Testis (tissue), 3 donors: ENCODE data around the gene SEMA4G. TPM values are rescaled to one million over a fixed set of nuclear protein-coding genes. Genes with fewer than 3 reads are reported as not detected.

Source experiments
- DNase-seq: peaks from one replicate; pipeline ENCODE4 v3.0.0-alpha.2; 2019
- H3K27ac ChIP-seq, 2 donors: fragments of 200-600 bp; sonication (generic); one replicate each; pipeline ENCODE4 v1.5.1; 2019
- H3K27me3 ChIP-seq: fragments of 200-600 bp; sonication (generic); one replicate; pipeline ENCODE4 v1.5.1; 2019
- H3K36me3 ChIP-seq: fragments of 200-600 bp; sonication (generic); one replicate; pipeline ENCODE4 v1.5.1; 2017; ENCODE audit warnings: low read depth; ENCODE audit errors: missing control alignments
- H3K4me1 ChIP-seq: fragments of 200-600 bp; sonication (generic); one replicate; pipeline ENCODE4 v1.5.1; 2019
- H3K4me3 ChIP-seq, 2 donors: fragments of 200-600 bp; sonication (generic); one replicate each; pipeline ENCODE4 v1.5.1; 2017 to 2019
- H3K9me3 ChIP-seq: fragments of 200-600 bp; sonication (generic); one replicate; pipeline ENCODE4 v1.5.1; 2017
- CTCF ChIP-seq, 3 experiments: fragments of 450-650 bp in 2 of 3; fragments of 200-600 bp in 1 of 3; sonication (generic) in 1 of 3; IDR thresholded peaks; one replicate each; pipeline ENCODE4 v1.5.1; 2016 to 2019; ENCODE audit warnings: antibody characterized with exemption in 3 of 3, mild to moderate bottlenecking in 2 of 3, moderate library complexity in 1 of 3
- POLR2A ChIP-seq: fragments of 450-650 bp; IDR thresholded peaks from one replicate; pipeline ENCODE4 v1.6.1; 2017; ENCODE audit warnings: antibody characterized with exemption, mild to moderate bottlenecking, moderate library complexity
- WGBS, 2 donors: methylation state at CpG; one replicate each; pipeline ENCODE4 v1.1.5; 2018; 5-methylcytosine and 5-hydroxymethylcytosine counted together
- intact Hi-C: fragments of 100-400 bp; cut with DNase I; formaldehyde crosslinking; loops from one replicate; pipeline ENCODE4 v1.15.1; 2023; ENCODE audit warnings: low total_unique reads
- polyA plus RNA-seq: library from polyadenylated mRNA; stranded (reverse); fragments of 350-450 nt; fragmentation: Illumina TruSeq; extraction: RNeasy Lipid Tissue Mini Kit (QIAGEN cat#74804); gene quantifications from one replicate; pipeline ENCODE4 v1.2.3, GENCODE V29; 2014; ENCODE audit warnings: low read depth, low replicate concordance; ENCODE audit not compliant: insufficient read depth
- total RNA-seq, 2 donors: library from RNA; depleted of rRNA; stranded (reverse); fragments of >200 nt; gene quantifications; one replicate each; pipeline ENCODE4 v1.2.3, GENCODE V29; 2016

Gene SEMA4G
- total and polyA plus RNA-seq, 3 donors from 2014 or later = 4.8 to 7.2 (median 6.2) TPM

GRCh38 chr10:100986952-100987684 is 17.8 kb downstream of the SEMA4G start, which contains the start of the genes MRPL43 and TWNK:
TSS of gene MRPL43 (minus strand) at chr10:100987497. CDS start at chr10:100987443, 54 bp downstream.
TSS of gene TWNK (plus strand) at chr10:100987543. CDS start at chr10:100988211, 668 bp downstream.
- Histone ChIP-seq H3K4me3 (peak within 1 kb of the TSS; percentile 91 to 92), H3K9me3 (no peaks in the 10 kb centered on the region), H3K27me3 (no peaks in the 10 kb centered on the region), H3K4me1 (peaks cover 24% of the 10 kb centered on the region), H3K27ac (peak within 1 kb of the TSS; percentile 65 to 78), H3K36me3 (no peaks in the 10 kb centered on the region)
- 0 to 1% methylated on average over 35 to 61 of the region's 75 CpGs for WGBS, 2 donors
- peak; percentile 92 for DNase-seq
- TF ChIP-seq POLR2A (no peak), CTCF (IDR thresholded peaks at IDR 0.05) (no peak)
- intact Hi-C loops = no loop called here

GRCh38 chr10:100987685-100988049 is 18.4 kb downstream of the SEMA4G start:
- intact Hi-C loops = no loop called here
- TF ChIP-seq CTCF (IDR thresholded peaks at IDR 0.05) (no peak), POLR2A (no peak)
- Histone ChIP-seq H3K36me3 (no peaks in the 10 kb centered on the region), H3K4me1 (peaks cover 24% of the 10 kb centered on the region), H3K27ac (peak overlapping the region; percentile 65 to 78), H3K4me3 (peak overlapping the region; percentile 91 to 92), H3K27me3 (no peaks in the 10 kb centered on the region), H3K9me3 (no peaks in the 10 kb centered on the region)
- no peak for DNase-seq
- 0 to 2% methylated on average over 15 of the region's 15 CpGs for WGBS, 2 donors

- Histone ChIP-seq H3K9me3 (no peaks in the 10 kb centered on the region), H3K36me3 (no peaks in the 10 kb centered on the region), H3K27me3 (no peaks in the 10 kb centered on the region), H3K4me3 (peak overlapping the region; percentile 91 to 92), H3K27ac (peak overlapping the region; percentile 65 to 78), H3K4me1 (peaks cover 24% of the 10 kb centered on the region)
- no peak for DNase-seq
- 39% methylated on average over 10 of the region's 10 CpGs; no CpG with 5 or more reads in 1 of the 2 donors for WGBS, 2 donors
- intact Hi-C loops = no loop called here
- TF ChIP-seq CTCF (IDR thresholded peaks at IDR 0.05) = no peak
- no peak for TF ChIP-seq POLR2A
Measured at GRCh38 chr10:100988166-100988565, 18.9 kb downstream of the SEMA4G start.

GRCh38 chr10:100989088-100989487 is 19.8 kb downstream of the SEMA4G start:
- H3K36me3 ChIP-seq = no peaks in the 10 kb centered on the region
- peak overlapping the region; percentile 57 to 65 for H3K27ac ChIP-seq
- no peaks in the 10 kb centered on the region for H3K9me3 ChIP-seq
- H3K4me1 ChIP-seq = peaks cover 24% of the 10 kb centered on the region
- WGBS, 2 donors = 65 to 82% methylated on average over 21 of the region's 21 CpGs
- TF ChIP-seq CTCF (IDR thresholded peaks at IDR 0.05) (no peak), POLR2A (no peak)
- DNase-seq = peak; percentile 79
- no peaks in the 10 kb centered on the region for H3K27me3 ChIP-seq
- H3K4me3 ChIP-seq = peak overlapping the region in 1 of 2 donors; percentile 9
- intact Hi-C loops = no loop called here
